Glomerular endothelial cell (primary cell): ENCODE data around the gene FEZF1. TPM values are rescaled to one million over a fixed set of nuclear protein-coding genes. Genes with fewer than 3 reads are reported as not detected.

ENCODE experiments used
- DNase-seq: peaks from one replicate; pipeline ENCODE4 v3.0.0-alpha.2; 2011; ENCODE audit warnings: low read depth, low spot score; ENCODE audit errors: extremely low read depth
- total RNA-seq: library from RNA; depleted of rRNA; stranded (reverse); fragments of >200 nt; gene quantifications from 2 replicates; pipeline ENCODE4 v1.2.3, GENCODE V29; 2015

The FEZF1 gene
- total RNA-seq, 1 donor from 2014 or later: not detected

DNA sequence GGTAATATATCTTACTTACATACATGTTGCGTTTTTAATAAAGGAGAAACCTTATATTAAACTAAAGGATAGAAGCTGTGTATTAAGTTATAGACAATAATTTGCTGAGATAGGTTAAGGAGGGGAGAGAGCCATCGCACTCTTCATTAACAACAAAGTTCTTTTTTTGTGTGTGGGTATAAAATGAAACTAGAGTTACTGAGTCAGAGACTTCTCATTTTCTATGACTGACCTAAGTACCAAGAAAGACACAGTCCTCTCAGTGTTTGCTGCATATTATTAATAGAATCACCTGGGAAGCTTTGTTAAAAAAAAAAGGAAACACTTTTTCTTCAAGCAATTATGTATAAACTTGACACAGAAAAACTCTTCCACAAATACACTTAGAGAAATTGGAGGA lies 31.4 kb downstream of the FEZF1 start:
- DNase-seq: no peak

DNA sequence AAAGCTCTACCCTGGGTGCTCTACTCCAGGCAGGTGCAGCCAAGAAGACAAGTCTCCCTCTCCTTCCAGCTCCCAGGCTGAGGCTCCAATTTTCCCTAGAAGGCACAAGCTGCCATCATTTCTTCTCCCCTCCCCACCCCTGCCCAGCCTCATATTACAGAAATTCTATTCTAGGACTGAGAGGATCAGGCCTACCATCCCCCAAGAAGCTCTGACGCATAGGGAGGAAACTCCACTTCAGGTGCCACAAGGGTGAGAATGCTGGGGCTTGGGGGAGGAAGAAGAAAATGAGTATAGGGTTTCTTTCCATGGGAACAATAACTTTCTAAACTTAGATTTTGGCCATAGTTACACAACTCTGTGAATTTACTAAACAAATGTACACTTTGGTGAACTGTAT lies 35.3 kb downstream of the FEZF1 start:
- no peak for DNase-seq

DNA sequence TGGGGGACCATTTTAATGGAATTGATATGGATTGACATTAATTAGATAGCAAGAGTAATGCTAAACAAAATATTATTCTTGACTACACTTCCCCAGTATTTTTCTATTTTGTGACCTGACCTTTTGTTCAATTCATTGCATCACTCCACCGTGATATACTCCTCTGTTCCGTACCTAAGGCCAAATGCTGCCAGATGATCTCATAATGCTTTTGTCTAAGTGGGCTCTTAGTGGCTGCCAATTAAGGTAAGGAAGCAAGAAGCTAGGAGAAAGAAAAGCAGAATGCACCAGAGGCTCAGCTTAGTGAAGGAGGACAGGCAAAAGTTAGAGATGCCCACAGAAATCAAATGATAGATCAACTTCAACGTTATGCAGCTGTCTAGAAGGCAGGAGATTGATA lies 36.4 kb downstream of the FEZF1 start:
- no peak for DNase-seq

DNA sequence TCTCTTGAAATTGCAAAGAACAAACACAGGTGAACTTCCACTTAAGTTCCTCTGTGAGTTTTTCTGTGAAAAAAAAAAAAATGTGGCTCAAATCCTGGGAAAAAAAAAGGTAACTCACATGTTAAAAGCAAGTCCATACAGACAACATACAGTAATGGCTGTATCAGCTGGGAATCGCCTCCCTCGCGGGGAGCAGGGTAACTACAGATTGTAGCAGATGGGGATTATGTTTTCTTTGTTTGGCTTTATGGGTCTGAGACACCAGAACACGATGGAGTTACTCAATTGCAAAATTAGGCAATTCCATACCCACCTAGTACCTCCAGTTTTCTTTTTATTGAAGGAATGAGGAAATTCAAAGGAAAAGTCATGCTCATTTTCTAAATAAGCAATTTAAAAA lies 42.3 kb downstream of the FEZF1 start:
- DNase-seq: no peak

DNA sequence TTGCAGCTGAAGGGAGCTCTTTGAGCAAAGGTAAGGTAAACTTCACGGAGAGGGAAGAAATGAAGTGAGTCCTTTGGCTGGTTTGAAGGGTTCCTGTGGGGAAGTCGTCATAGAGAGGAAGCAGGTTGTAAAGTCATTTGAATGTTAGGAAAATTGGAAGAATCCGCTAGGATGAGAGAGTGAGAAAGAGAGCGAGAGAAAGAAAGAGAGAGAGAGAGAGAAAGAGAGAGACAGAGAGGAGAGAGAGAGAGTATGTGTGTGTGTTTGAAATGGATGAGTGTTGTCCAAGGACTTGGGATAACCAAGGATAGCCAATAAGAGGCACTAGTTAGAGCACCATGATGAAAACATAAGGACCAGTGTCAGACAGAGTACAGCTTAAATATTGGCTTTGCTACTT lies 43.1 kb downstream of the FEZF1 start:
- no peak for DNase-seq

DNA sequence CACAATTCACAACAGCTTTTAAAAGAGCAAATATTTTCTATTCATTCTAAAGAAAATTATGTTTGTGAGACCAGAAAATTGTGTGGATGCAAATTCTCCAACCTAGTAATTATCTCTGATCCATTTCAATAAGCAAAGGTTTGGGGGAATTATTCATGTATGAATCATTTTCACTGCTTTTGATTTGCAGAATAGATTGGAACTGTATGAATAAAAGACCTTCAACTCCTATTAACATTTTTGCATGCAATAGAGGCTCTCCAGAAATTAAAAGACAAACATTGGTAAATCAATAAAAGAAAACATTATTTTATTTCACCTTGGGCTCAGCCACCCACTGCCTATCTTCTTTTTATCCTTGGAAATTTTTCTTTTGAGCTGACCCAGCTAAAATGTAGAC lies 43.5 kb downstream of the FEZF1 start:
- DNase-seq: no peak

DNA sequence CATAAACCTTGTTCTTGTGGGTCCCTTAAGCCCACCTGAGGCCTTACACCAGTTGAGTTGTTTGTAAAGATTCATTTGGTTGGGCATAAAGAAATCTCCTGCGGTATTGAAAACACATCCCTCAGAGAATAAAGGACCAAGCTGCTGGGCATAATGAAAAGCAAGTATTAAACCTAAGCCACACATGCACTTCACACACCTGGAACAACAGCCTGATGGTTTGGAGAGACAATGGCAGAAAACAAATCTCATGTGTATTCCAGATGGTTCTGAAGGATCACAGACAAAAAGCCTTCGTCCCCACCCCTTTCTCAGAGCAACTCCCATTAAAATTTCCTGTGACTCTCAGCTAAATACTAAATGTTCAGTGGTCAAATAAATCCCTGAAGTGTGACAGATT lies 44.2 kb downstream of the FEZF1 start:
- DNase-seq: no peak

DNA sequence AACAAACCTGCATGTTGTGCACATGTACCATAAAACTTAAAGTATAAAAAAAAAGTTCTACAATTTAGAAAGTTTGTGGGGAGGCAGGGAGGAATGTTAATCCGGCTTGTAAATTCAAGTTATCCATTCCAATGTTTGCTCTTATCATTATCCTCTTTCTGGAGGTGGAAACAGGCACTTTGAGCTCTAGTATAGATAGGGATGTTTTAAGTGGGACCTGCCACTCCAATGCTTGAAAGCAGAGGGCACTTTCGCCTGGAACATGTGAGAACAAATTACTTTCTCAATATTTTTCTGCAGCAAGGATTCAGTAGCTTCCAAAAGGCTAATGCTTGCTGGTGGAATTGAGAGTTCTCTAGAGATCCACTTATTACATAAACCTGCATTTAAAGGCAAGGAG lies 45.6 kb downstream of the FEZF1 start:
- no peak for DNase-seq

DNA sequence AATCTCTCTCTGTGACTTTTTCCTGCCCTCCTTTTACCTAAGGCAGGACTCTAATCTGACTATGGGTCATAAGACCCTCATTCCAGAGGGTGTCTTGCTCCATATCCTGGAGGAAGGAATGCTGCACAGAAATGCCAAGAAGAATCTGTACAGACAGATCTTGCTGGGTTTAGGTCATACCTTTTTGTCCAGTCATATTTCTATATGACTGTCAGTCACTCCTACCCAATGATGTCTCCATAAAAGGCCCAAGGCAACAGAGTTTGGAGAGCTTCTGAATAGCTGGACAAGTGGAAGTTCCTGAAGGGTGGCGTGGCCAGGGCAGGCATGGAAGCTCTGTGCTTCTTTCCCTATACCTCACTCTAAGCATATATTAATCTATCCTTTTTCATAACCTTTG lies 47.5 kb downstream of the FEZF1 start:
- no peak for DNase-seq

DNA sequence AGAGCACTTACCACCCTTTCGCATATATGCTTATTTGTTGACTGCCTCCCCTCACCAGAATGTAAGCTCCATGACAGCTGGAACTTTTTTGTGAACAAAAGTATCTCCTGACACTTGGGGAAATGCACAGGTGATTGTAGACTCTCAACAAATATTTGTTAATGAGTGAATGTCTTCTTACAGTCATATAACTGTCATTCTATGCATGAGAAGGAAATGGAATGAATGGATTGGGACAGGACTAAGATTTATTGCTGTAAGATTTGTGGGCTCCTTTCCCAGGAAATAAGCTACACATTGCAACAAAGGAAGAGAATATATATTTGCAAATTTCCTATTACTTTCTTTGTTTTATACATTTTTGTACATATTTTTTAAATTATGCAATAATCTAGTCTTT lies 48.5 kb downstream of the FEZF1 start:
- no peak for DNase-seq

DNA sequence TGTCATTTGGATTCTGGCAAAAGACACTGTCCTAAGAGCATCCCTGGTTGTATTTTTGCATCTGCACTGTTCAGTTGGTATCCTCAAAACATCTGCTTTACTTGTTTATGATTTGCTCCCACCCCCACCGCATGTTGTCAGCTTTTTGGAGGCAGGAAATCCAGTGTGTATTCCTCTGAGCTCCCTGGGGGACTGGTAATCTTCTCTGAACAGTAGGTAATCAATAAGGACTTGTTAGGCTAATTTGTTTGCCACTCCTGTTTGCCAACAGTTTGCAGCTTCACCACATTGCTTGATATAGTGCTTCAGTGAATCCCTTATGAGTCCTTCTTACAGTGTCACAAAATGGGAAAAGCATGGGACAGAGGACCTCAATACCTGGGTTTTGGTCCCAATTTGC lies 49.1 kb downstream of the FEZF1 start:
- DNase-seq: no peak

Other genes starting within 250 kb of the FEZF1 start
- 15.1 and 15.2 TPM in 2 replicates for gene AASS, start 160.5 kb downstream of the FEZF1 start, total RNA-seq